LoVo (cell line): ENCODE measurements around the gene PAFAH1B1.
"Not testable (repeated sequence)": the region's sequence is repeated elsewhere in the genome, so short reads cannot be mapped to it uniquely, and the experiment has no call there.

ENCODE experiments used
- DNase-seq: peaks from one replicate; pipeline ENCODE4 v3.0.0-alpha.2; 2016; ENCODE audit warnings: low spot score

Gene PAFAH1B1

GRCh38 chr17:2690165-2691068 lies 97.0 kb downstream of the PAFAH1B1 start:
- no peak for DNase-seq

- DNase-seq = no peak
These were observed 97.8 kb downstream of the PAFAH1B1 start for GRCh38 chr17:2691069-2691871.

- DNase-seq = no peak
These were observed 98.7 kb downstream of the PAFAH1B1 start for GRCh38 chr17:2691965-2692780.

- no peak for DNase-seq
These were observed 99.3 kb downstream of the PAFAH1B1 start for GRCh38 chr17:2692781-2693135.

- no peak for DNase-seq
These were observed 100.3 kb downstream of the PAFAH1B1 start for GRCh38 chr17:2693561-2694380.

- no peak for DNase-seq
These were observed 101.2 kb downstream of the PAFAH1B1 start for GRCh38 chr17:2694381-2695242.

GRCh38 chr17:2695243-2695960 lies 101.9 kb downstream of the PAFAH1B1 start:
- DNase-seq = no peak

GRCh38 chr17:2695961-2696760 lies 102.7 kb downstream of the PAFAH1B1 start:
- no peak for DNase-seq

GRCh38 chr17:2697611-2698162 lies 104.2 kb downstream of the PAFAH1B1 start:
- DNase-seq = no peak

GRCh38 chr17:2699216-2699805 lies 105.9 kb downstream of the PAFAH1B1 start:
- DNase-seq = not testable (repeated sequence)

GRCh38 chr17:2700030-2700490 lies 106.6 kb downstream of the PAFAH1B1 start:
- DNase-seq = no peak

- no peak for DNase-seq
These were observed 107.2 kb downstream of the PAFAH1B1 start for GRCh38 chr17:2700491-2701141.

- DNase-seq = no peak
These were observed 107.9 kb downstream of the PAFAH1B1 start for GRCh38 chr17:2701161-2701995.

- DNase-seq = no peak
These were observed 108.7 kb downstream of the PAFAH1B1 start for GRCh38 chr17:2701996-2702741.

- no peak for DNase-seq
These were observed 109.7 kb downstream of the PAFAH1B1 start for GRCh38 chr17:2703181-2703580.

- DNase-seq = no peak
These were observed 110.2 kb downstream of the PAFAH1B1 start for GRCh38 chr17:2703606-2704005.
